Measurements from ENCODE around the gene RPS6KA6. TPM values are rescaled to one million over a fixed set of nuclear protein-coding genes. Genes with fewer than 3 reads are reported as not detected.

The RPS6KA6 gene
- total and polyA plus RNA-seq, 2 donors (not counting 1 experiment from before 2014, with no cell fraction given), result 0.37 to 0.59 TPM

- Mint-ChIP-seq H3K4me1 (no peaks in the 10 kb centered on the region), H3K27ac (no peak overlapping the region), H3K4me3 (no peak overlapping the region), H3K9me3 (ENCODE audit: insufficient read depth) (no peaks in the 10 kb centered on the region), H3K27me3 (no peaks in the 10 kb centered on the region)
- no peak overlapping the region for H2AFZ ChIP-seq (ENCODE audit: insufficient read depth, low read depth, low read length, poor library complexity, severe bottlenecking)
- H3K9me3 ChIP-seq (ENCODE audit: control extremely low read depth in 1 of 3, control insufficient read depth in 2 of 3, insufficient read depth in 1 of 3, low read length in 2 of 3), result no peaks in the 10 kb centered on the region
- no peak for DNase-seq
- H3K4me1 ChIP-seq (ENCODE audit: control insufficient read depth in 2 of 2, insufficient read depth in 2 of 2, low read length in 2 of 2), result no peaks in the 10 kb centered on the region
- intact Hi-C loops (cut with micrococcal nuclease), result no loop called here
- H3K27ac ChIP-seq (ENCODE audit: low read length in 2 of 2), result no peak overlapping the region
- no peak overlapping the region for H3K4me3 ChIP-seq (ENCODE audit: control extremely low read depth in 1 of 5, extremely low read depth in 1 of 5, insufficient read depth in 1 of 5, low read depth in 2 of 5, low read length in 4 of 5)
- POLR2A ChIA-PET, result no interaction called here
- no peaks in the 10 kb centered on the region for H3K79me2 ChIP-seq (ENCODE audit: control insufficient read depth, insufficient read depth, low read length)
- CTCF ChIA-PET, result no interaction called here
- H3K36me3 ChIP-seq (replicated peaks in 1 of 2; ENCODE audit: control extremely low read depth in 1 of 2, control insufficient read depth in 1 of 2, extremely low read depth in 1 of 2, insufficient read depth in 2 of 2, low read length in 1 of 2), result no peaks in the 10 kb centered on the region
- no peaks in the 10 kb centered on the region for H3K27me3 ChIP-seq (replicated peaks in 1 of 4; ENCODE audit: control extremely low read depth in 1 of 4, control insufficient read depth in 3 of 4, insufficient read depth in 4 of 4, low read length in 3 of 4)
- H3K9ac ChIP-seq (ENCODE audit: low read length), result no peak overlapping the region
- H3K4me2 ChIP-seq (replicated peaks; ENCODE audit: low read depth, low read length, poor library complexity, severe bottlenecking), result no peak overlapping the region
- TF ChIP-seq EZH2 (IDR thresholded peaks at IDR 0.05; ENCODE audit: borderline replicate concordance, insufficient read depth, low read depth, low read length, poor library complexity, severe bottlenecking) (no peak), CTCF (IDR thresholded peaks at IDR 0.05) (no peak)
- ATAC-seq (ENCODE audit: low read depth), result no peak
- H4K20me1 ChIP-seq (ENCODE audit: control insufficient read depth, insufficient read depth, low read length, poor library complexity, severe bottlenecking), result no peaks in the 10 kb centered on the region
These were observed 12.0 kb downstream of the RPS6KA6 start for GRCh38 chrX:84175958-84176357.

- H3K9me3 ChIP-seq (ENCODE audit: control extremely low read depth in 1 of 3, control insufficient read depth in 2 of 3, insufficient read depth in 1 of 3, low read length in 2 of 3), result no peaks in the 10 kb centered on the region
- no peak overlapping the region for H3K27ac ChIP-seq (ENCODE audit: low read length in 2 of 2)
- no peaks in the 10 kb centered on the region for H3K27me3 ChIP-seq (replicated peaks in 1 of 4; ENCODE audit: control extremely low read depth in 1 of 4, control insufficient read depth in 3 of 4, insufficient read depth in 4 of 4, low read length in 3 of 4)
- H3K4me3 Mint-ChIP-seq, result no peak overlapping the region
- H3K79me2 ChIP-seq (ENCODE audit: control insufficient read depth, insufficient read depth, low read length), result no peaks in the 10 kb centered on the region
- no peak overlapping the region for H3K9ac ChIP-seq (ENCODE audit: low read length)
- no peaks in the 10 kb centered on the region for H4K20me1 ChIP-seq (ENCODE audit: control insufficient read depth, insufficient read depth, low read length, poor library complexity, severe bottlenecking)
- ChIA-PET POLR2A (no interaction called here), CTCF (no interaction called here)
- TF ChIP-seq EZH2 (IDR thresholded peaks at IDR 0.05; ENCODE audit: borderline replicate concordance, insufficient read depth, low read depth, low read length, poor library complexity, severe bottlenecking), result no peak
- no peak overlapping the region for H3K4me2 ChIP-seq (replicated peaks; ENCODE audit: low read depth, low read length, poor library complexity, severe bottlenecking)
- no peak overlapping the region for H3K4me3 ChIP-seq (ENCODE audit: control extremely low read depth in 1 of 5, extremely low read depth in 1 of 5, insufficient read depth in 1 of 5, low read depth in 2 of 5, low read length in 4 of 5)
- intact Hi-C loops (cut with micrococcal nuclease), result no loop called here
- no peak for DNase-seq
- no CpG with 5 or more reads among the region's 3 CpGs for WGBS (ENCODE audit: insufficient coverage)
- no peaks in the 10 kb centered on the region for H3K36me3 ChIP-seq (replicated peaks in 1 of 2; ENCODE audit: control extremely low read depth in 1 of 2, control insufficient read depth in 1 of 2, extremely low read depth in 1 of 2, insufficient read depth in 2 of 2, low read length in 1 of 2)
- no peaks in the 10 kb centered on the region for H3K4me1 ChIP-seq (ENCODE audit: control insufficient read depth in 2 of 2, insufficient read depth in 2 of 2, low read length in 2 of 2)
- no peaks in the 10 kb centered on the region for H3K4me1 Mint-ChIP-seq
- H2AFZ ChIP-seq (ENCODE audit: insufficient read depth, low read depth, low read length, poor library complexity, severe bottlenecking), result no peak overlapping the region
- ATAC-seq (ENCODE audit: low read depth), result no peak
- H3K9me3 Mint-ChIP-seq (ENCODE audit: insufficient read depth), result no peaks in the 10 kb centered on the region
- no peak overlapping the region for H3K27ac Mint-ChIP-seq
- no peaks in the 10 kb centered on the region for H3K27me3 Mint-ChIP-seq
These were observed 12.7 kb downstream of the RPS6KA6 start for GRCh38 chrX:84175274-84175673.

All from B cell (primary cell).